GM18507 (cell line): Measurements from ENCODE around the gene SMARCD3.

ENCODE experiments used
- DNase-seq: peaks from one replicate; pipeline ENCODE4 v3.0.0; 2011; ENCODE audit warnings: low read depth; ENCODE audit not compliant: insufficient read length; ENCODE audit errors: extremely low spot score
- FAIRE-seq: peaks from 2 replicates; lab custom pipeline; 2011; peaks lifted over from hg19 to GRCh38; lab: Jason Lieb, UNC

SMARCD3 gene

DNA sequence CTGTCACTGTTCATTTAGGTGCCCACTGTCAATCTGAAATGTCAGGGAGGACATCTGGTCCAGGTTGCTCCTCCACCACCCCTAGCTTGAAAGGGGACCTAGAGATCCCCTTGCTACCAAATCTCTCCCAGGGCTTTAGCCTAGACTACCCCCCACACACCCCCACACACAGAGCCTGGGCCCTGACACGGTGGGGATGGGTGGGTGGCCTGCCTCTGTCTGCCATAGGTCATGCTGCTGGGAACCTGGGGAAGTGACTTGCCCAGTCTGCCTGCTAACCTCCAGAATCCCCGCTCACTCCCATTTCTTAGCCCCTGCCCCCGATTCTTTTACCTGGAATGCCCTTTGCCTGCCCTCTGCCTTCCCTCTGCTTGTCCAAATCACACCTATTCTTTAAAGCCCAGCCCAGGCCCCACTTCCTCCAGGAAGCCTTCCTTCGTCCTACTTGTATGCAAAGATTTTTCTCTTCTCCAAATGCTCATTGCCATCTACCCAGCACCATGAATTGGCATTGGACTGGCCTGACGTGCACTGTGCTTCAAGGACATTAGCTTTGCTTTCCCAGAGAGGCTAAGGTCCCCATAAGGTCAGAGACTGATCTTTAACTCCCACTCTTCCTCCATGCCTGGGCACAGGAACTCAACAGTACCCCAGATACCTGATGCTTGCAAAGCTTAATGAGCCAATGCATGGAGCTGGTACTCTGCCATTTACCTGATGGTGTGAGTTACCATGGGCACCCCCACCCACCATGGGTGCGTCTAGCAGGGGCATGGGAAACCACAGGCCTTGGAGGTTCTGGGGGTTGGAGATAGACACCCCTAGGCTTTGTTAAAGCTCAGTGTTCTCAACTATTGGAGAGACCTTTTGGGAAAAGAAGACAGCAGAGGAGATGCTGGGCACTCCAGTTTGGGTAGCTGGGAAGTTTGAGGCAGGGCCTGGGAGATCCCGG is 2.0 kb upstream of the SMARCD3 start:
- DNase-seq (no peak), FAIRE-seq (no peak)

DNA sequence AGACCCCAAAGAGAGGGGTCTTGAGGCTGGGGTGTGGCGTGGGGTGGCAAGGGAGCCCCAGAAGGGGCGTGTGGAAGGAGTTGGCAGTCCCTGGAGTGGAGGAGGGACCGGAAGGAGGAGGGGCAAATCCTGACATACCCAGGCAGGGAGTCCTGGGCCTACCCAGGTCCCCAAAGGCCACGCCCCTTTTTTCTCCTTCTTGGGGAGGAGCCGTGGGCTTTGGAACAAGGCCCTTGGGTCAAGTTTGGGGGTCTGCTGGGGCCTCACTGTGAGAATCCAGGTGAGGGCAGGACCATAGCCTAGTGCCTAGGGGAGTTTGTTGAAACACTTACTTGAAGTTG is 1.2 kb upstream of the SMARCD3 start:
- FAIRE-seq (no peak), DNase-seq (no peak)

DNA sequence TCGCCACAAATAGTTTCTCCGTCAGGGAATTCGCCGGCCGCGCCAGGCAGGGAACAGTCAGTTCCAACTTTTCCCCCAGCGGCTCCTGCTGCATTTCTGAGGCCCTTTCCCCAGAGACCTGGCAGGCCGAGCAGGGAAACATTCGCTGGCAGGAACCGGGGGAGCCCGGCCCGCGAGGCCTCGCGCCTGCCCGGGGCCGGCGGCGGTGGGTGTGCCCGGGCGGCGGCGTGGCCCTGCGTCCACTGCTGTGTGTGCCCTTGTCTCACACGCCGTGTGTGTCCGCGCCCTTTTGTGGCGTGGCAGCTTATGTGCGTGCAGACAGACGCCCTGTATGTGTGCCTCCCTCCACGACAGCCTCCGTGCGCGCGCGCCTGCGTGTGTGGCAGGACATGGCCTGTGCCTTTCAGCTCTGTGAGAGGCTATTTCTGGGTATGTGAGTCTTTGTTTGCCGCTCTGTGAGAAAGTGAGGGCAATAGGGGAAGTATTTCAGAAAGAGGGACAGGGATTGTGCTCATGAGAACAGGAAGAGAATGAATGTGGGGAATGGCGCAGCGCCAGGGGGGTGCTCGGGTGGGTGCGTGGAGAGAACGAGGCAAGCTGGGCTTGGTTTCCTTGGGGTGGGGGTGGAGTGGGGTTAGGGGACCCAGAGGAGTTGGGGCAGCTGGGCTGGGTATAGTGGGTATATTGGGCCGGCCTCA is 689 bp upstream of the SMARCD3 start:
- FAIRE-seq (no peak), DNase-seq (no peak)

DNA sequence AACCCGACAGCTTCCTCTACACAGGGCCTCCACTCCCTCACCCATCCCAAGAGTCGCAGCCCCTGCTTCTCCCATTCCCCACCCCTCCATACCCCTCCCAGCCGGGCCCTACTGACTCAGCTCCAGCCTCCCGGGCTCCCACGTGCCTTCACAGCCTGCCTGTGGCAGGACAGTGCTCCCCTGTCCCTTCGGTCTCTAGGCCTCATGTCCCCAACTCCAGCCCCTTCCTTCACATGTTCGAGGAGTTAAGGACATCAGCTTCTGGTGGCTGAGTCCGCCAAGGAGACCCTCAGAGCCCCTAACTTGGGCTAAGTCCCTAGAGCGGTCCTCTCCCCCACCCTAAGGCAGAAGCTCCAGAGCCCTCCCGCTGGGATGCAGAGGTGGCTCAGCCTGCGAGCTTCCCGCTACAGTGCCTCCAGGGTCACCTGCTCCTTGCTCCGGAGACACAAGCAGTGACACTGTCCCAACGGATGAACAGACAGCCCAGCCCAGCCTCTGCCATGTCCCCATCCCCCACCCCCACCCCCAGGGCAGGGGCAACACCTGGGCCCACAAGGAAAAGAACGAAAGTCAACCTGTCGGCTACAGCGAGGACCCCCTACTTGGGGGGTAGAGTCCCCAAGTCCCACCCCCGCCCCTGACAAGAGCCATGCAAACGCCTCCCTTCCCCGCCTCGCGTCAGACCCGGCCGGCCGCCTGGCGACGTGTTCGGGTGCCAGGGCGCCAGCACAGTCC is 716 bp downstream of the SMARCD3 start:
- FAIRE-seq = no peak
- DNase-seq = no peak

DNA sequence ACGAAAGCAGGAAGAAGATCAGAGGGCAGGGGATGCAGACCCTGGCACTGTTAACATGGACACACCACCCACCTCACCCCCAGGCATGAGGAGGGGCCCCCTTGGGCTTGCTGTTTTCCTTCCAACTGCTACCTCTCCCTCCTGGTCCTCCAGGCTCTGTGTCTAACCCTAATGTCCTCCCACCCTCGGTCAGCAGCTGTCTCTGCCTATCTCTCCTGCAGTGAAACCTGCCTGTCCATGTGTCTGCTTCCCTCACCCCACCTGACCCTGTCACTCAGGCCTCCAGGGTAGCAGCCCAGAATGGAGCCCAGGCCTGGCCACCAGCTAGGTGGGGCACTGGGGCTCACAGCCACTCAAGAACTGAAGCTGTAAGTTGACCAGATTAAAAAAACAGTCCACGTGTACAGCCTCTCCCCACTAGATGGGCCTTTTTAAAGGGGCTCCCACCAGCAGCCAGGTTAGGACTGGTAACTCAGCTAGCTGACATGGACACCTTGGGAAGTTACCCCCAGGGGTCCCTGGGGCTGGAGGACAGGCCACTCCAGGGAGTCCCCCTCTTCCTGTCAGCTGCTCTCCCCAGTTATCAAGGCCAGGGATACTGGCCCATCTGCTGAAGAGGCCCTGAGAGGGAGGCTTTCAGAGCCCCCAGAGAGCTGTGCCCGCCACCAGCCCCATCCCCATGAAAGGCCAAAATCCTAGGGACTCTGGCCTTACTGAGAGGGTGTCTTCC is 1.5 kb downstream of the SMARCD3 start:
- FAIRE-seq = no peak
- DNase-seq = no peak

DNA sequence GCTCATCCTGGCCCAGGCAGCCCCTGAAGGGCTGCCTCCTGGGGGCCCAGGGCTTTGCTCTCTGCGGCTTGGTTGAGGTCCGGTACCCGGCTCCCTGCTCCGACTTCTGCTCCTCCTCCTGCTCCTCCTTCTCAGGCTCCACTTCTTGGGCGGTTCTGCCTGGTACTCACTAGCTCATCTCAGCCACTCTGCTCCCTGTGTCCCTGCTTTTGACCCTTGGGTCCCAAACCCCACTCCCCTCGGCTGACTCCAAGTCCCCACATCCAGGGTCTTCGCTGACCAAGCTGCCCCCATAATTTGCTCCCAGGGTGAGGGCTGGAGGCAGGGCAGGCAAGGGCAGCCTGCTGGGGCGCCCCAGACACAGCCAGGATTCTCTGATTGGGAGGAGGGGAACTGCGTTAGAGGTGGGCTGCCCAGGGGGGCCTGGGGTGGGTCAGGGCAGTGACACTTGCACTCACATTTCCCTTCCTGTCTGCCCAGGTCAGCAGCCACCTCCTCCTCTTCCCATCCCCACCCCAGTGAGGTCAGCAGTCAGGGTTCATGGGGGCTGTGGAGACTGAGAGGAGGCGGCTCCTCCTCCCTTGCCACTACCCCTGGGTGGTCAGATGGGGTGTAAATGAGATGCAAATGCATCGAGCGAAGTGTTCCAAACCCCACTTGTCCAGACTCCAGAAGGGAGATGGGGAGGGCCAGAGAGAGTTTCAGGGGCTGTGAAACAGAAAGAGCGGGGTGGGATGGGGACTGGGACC is 2.2 kb downstream of the SMARCD3 start:
- DNase-seq = no peak
- no peak for FAIRE-seq

DNA sequence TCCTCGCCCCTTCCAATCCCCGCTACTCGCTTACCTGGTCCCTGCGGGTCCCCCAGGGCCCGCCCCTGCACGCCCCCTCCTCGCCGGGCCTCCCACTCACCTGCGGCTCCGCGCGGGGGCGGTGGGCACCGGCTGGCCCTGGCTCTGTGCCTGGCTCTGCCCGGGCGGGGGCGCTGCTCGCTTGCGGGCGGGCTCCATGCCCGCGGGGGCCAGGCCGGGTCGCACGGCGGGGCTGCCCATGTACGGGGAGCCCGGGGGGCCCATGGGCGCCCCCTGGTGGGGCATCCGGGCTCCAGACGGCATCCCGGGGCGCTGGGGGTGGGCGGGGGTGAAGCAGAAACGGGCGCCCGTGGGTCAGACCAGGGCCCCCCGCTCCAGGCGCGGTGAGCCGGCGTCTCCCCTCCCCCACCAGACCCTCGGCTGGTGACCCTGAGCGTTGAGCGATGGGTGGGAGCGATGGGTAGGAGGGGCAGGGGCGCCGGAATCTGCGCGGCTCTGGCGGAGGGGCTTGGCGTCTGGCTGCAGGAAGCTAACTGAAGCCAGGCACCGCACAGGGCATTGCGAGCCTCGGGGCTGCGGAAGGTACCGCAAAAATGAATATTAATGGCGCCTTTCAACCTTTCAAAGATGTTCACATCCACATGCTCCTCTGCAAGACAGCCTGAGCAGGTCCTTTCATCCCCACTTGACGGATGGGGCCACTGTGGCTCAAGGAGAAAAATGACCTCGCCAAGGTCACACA is 3.0 kb downstream of the SMARCD3 start:
- no peak for FAIRE-seq
- DNase-seq = peak; percentile 64

DNA sequence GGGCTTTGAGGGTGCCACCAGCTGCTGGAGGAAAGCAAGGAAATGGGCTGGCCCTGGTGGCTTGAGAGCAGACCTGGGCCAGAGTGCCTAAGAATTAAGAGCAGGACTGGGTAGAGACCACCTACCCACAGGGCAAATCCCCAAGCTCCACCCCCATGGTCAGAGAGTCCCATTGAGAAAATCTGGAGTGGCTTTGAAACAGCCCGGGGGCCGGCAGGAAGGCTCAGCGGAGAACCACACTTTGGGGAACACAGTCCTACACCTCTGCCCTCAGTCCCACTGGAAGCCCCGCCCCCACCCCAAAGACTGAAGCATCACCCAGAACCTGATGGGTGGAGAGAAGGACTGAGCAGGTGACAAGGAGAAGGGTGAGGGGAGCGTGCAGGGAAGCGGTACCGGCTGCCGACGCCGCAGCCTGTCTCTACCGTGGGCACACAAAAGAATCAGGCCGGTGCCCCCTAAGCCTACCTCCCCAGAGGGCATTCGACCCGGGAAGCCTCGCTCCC is 3.6 kb downstream of the SMARCD3 start:
- DNase-seq = no peak
- no peak for FAIRE-seq

DNA sequence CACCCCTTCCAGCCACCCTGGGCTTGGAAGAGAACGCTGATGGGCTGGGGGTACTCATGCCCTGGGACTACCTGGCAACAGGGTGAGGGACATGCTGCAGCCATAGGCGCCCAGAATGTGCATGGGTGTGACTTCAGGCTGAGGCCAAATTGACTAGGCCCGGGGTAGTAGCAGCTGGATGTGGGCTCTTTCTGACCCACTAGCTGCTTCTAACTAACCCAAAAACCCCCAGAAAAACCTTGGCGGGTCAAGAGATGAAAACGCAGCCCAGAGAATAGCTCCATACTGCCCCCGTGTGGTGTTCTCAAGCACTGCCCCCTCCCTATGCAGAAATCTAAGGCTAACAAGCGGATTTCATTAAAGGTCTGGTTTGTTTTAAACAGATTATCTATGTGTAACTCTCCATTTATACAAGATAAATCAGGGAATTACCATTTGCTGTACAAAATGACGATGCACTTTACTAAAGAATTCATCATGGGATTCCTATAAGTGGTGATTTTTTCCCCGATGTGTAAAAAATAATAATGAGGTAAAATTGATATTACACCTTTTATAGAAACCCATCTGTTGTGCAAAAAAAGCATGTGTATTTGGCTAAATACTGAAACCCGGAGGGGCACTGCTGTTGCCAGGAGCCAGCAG is 4.2 kb downstream of the SMARCD3 start:
- peak; percentile 58 for DNase-seq
- peak; percentile 87 for FAIRE-seq

DNA sequence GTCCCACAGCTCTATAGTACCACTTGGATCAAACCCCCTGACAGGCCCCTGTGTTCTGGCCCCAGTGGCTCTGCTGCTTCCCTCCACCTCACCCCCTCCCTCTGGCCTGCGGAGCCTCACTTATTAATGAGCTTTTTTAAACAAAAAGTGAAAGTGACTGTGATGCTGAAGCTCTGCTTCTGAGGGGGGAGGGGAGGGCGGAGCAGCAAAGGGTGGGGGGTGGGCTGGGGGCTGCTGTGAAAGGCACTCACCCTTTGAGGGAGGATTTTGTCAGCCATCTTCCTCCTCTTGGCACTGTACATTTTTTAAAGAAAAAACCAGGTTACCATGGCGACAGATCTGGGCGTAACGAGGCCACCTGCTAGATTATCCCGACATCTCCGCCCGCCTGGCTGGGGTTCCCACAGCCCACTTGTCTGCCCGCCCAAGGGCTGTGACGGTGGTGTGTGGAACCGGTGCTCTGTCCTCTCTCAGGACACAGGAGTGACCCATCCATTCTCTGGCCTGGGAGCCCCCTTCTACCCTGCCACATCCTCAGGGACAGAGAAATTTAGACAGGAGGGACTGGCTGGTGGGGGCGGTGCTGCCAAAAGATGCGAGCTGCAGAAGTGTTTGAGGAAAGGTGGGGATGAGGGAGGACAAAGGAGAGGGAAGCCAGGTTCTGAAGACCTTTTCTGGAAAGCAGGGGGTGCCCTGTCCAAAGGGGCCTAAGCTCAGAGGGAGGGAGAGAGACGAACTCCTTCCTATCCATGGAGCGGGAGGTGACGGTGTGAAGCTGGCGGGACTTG is 4.9 kb downstream of the SMARCD3 start:
- no peak for DNase-seq
- peak; percentile 35 for FAIRE-seq

DNA sequence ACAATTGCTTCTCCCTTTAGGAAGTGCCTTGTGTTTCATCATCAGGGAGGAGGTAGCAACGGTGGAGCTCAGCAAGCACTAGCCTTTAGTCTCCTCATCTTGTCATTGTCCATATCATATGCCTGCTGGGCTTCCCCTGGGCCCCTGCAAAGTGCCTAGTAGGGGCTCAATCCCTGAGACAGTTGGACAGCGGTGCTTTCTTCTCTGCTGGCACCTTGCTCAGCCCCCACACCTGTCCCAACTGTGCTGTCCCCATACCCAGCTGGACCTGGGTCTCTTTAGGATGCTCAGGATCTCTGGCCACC is 5.5 kb downstream of the SMARCD3 start:
- DNase-seq = no peak
- no peak for FAIRE-seq

DNA sequence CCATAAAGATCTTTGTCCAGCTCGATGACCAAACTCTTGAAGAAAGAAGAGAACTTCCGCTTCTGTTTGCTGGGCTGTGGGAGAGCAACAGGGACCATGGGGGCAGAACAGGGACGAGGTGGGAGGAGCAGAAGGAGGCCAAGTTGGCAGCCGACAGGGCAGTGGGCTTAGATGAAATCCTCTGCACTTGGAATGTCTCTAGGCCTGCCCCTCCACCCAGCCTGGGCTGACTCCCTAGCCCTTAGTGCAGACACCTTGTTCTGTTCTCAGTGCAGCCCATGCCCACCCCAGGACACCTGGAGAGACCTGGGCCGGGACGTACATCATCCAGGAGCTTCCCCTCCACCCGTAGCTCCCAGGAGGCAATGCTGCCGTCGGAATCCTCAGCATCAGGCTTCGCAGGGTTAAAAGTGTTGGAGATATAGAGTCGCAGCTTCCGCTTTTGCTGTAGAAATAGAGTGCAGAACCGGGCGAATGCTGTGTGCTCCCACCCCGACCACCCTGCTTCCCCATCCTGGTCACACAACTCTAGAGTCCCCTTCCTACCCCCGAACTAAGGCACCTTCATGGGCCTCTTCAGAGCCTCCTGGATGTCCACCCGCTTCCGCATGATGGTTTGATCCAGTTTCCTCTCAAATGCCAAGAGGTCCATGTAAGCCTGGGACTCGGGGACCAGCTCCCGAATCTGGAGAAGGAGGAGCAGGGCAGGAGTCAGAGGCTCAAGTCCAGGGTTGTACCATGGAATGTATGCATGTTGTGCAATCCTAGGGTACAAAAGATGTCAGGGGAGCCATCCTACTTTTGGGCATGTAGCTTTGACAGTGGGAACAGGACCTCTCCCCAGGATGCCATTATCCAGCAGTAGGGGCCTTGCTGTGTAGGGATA is 6.1 kb downstream of the SMARCD3 start:
- DNase-seq (no peak), FAIRE-seq (no peak)

DNA sequence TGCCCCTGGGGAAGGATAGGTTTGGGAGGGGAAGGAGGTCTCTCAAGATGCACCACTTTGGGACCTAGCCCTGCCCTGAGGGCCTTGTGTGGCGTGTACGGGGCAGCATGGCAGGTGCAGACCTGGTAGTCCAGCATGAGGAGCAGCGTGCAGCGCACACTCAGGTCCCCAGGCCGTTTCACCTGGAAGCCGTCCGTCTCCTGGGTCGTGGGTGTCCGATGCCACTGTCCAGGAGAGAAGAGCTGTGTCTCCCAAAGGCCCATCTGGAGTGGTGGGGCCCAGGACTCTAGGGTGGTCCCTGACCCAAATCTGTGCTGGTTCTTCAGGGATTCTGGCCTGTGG is 6.8 kb downstream of the SMARCD3 start:
- FAIRE-seq (no peak), DNase-seq (no peak)

DNA sequence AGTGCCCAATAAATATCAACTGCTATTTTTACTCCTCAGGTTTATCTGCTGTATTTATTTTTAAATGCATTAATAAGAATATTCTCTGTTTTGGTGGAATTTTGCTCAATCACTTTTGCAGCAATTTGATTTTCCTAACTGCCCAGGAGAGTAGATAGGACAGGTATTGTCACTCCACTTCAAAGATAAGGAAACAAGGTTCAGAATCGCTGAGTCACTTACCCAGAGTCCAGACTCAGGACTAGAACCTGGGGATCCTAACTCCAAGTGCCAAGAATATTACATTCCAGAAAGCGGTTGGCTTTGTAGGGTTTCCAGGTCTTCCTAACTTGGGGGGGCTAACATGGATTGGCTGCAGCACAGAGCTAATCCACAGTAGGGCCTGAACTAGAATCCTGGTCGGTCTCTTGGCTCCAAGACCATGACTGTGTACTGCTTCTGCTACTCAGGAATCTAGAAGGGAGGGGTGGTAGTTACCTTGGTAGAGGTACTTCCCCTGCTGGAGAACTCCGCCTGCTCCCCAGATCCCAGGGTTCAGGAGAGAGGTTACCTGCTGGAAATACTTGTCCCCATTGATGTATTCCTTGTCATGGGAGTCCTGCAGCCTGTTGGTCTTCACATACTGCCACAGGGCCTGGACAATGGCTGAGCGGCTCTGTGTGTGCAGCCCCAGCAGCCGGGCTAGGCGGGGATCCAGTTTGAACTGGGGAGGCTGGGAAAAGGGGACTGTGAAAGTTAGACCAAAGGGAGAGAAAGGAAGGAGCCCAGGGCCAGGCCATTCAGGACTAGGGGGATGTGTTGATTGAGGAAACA is 7.3 kb downstream of the SMARCD3 start:
- FAIRE-seq = no peak
- DNase-seq = no peak

DNA sequence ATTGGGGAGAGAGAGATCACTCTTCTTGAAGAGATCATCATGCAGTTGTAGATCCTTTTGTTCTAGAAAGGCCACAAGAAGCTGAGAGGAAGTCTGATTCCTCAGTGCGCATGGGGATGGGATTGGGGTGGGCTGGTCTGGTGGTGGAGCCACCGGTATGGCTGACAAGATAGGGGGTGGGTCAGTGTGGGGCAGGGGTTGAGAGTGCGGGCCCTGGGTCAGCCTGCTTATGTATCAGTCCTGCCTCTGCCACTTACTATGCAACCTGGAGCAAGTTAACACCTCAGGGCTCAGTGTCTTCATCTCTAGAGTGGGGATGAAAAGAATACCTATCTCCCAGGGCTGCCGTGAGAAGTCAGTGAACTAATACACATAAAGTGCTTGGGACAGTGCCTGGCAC is 8.0 kb downstream of the SMARCD3 start:
- DNase-seq = no peak
- FAIRE-seq = no peak
